ENCODE results near the gene NUDT19. TPM values are rescaled to one million over a fixed set of nuclear protein-coding genes. Genes with fewer than 3 reads are reported as not detected.

The NUDT19 gene
- total RNA-seq (2021) (17.8 and 18.7 TPM in 2 replicates), Bru-seq, nascent RNA (percentile 80 among the genes with signal in this experiment), BruChase-seq, experiment 1, labeled RNA remaining after a 2-hour chase (percentile 83 among the genes with signal in this experiment), BruChase-seq, experiment 2, labeled RNA remaining after a 6-hour chase (percentile 79 among the genes with signal in this experiment)
- long read RNA-seq, transcript NUDT19-201 (3 exons, 2,967 nt), result major isoform, 10 of 11 reads
- long read RNA-seq, partial matches to known transcripts, result 0 of 11 reads
- long read RNA-seq, other reads (novel, unspliced or antisense), result 1 of 11 reads

DNA sequence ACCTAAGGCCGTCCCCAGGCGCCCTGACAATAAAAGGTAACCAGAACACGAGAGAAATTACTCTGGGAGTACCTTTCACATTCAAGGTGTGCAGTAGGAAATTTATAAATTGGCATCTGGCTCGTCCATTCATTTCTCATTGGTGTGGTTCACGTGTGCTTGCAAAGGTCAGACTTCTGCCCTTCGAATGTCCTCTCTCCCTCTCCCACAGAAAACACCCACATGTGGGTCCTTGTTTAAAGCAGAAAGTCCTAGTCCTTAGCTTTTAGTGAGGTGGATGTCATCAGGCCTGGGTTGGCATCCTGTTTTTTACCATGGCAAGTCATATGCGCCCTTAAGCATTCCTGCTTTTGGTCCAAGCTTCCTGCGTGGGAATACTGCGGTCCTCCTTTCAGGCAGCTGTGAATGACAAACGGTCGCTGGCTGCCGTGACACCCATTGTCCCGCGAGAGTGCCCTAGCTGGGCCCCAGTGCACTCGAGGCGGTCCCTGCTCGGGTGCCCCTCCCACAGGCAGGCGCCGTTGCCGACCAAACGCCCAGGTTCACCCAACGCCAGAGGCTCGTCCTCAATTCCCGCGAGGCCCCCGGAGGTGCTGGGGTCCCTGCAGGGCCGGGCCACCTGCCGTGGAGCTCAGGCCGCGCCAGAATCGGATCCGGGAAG is at the start of gene NUDT19:
TSS of gene NUDT19 (plus strand) at position 531 of the 661 bp plus-strand sequence. CDS start 140 bp downstream, outside the sequence.
- BruUV-seq (replicated peaks), result no TSS peak
- ChIA-PET CTCF (no interaction called here), POLR2A (ENCODE audit: low non-redundant PET) (no interaction called here)
- H3K4me1 ChIP-seq (ENCODE audit: insufficient read depth, low read length, poor library complexity, severe bottlenecking), result no peaks in the 10 kb centered on the region
- TF ChIP-seq EZH2 (IDR thresholded peaks at IDR 0.05; ENCODE audit: borderline replicate concordance, low read depth, low read length, poor library complexity, severe bottlenecking), result no peak
- TF ChIP-seq, protein P1, sequence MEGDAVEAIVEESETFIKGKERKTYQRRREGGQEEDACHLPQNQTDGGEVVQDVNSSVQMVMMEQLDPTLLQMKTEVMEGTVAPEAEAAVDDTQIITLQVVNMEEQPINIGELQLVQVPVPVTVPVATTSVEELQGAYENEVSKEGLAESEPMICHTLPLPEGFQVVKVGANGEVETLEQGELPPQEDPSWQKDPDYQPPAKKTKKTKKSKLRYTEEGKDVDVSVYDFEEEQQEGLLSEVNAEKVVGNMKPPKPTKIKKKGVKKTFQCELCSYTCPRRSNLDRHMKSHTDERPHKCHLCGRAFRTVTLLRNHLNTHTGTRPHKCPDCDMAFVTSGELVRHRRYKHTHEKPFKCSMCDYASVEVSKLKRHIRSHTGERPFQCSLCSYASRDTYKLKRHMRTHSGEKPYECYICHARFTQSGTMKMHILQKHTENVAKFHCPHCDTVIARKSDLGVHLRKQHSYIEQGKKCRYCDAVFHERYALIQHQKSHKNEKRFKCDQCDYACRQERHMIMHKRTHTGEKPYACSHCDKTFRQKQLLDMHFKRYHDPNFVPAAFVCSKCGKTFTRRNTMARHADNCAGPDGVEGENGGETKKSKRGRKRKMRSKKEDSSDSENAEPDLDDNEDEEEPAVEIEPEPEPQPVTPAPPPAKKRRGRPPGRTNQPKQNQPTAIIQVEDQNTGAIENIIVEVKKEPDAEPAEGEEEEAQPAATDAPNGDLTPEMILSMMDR (conservative IDR thresholded peaks at IDR 0.05; ENCODE audit: low read depth, low read length), result no peak
- H3K36me3 ChIP-seq (ENCODE audit: insufficient read depth, low read length, poor library complexity, severe bottlenecking), result no peaks in the 10 kb centered on the region
- H3K27ac ChIP-seq (ENCODE audit: low read depth, low read length, poor library complexity, severe bottlenecking), result peak within 1 kb of the TSS; percentile 81
- H3K4me3 ChIP-seq (ENCODE audit: low read depth, low read length, poor library complexity, severe bottlenecking), result peak within 1 kb of the TSS; percentile 62
- H3K27me3 ChIP-seq (replicated peaks; ENCODE audit: insufficient read depth, low read depth, low read length, poor library complexity), result no peaks in the 10 kb centered on the region
- intact Hi-C loops (cut with micrococcal nuclease; ENCODE audit: unreplicated experiment), result loop anchor here (5.0 kb wide), 1 partner anchor 281 kb away; the partner anchor contains the start of genes CEP89 and FAAP24
- peak; percentile 88 for DNase-seq (ENCODE audit: low spot score)
- H3K9me3 ChIP-seq (ENCODE audit: low read depth, low read length, poor library complexity, severe bottlenecking), result no peaks in the 10 kb centered on the region

DNA sequence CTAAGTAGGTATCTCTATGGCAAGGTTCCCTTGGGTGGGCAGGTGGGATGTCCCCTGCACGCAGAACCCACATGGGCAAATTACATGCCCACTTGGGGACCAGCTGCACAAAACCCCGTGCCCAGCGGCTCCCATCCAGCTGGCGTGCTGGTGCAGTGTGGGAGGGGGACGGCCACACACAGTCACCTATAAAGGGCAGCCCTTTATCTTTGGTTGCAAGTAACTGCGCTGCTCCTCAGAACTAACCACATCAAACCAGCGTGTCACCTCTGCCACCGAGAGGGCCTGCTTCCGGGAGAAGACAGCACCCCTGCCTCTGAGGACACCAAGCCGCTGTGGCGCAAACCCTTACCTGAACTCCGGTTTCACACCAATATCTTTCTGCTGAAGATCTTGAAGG is 48.9 kb upstream of the NUDT19 start:
- H3K9me3 ChIP-seq (ENCODE audit: low read depth, low read length, poor library complexity, severe bottlenecking), result no peaks in the 10 kb centered on the region
- ChIA-PET CTCF (no interaction called here), POLR2A (ENCODE audit: low non-redundant PET) (no interaction called here)
- H3K4me1 ChIP-seq (ENCODE audit: insufficient read depth, low read length, poor library complexity, severe bottlenecking), result no peaks in the 10 kb centered on the region
- H3K27me3 ChIP-seq (replicated peaks; ENCODE audit: insufficient read depth, low read depth, low read length, poor library complexity), result no peaks in the 10 kb centered on the region
- no peak for DNase-seq (ENCODE audit: low spot score)
- no peak overlapping the region for H3K27ac ChIP-seq (ENCODE audit: low read depth, low read length, poor library complexity, severe bottlenecking)
- intact Hi-C loops (cut with micrococcal nuclease; ENCODE audit: unreplicated experiment), result no loop called here
- no TSS peak for BruUV-seq (replicated peaks)
- peaks cover 22% of the 10 kb centered on the region for H3K36me3 ChIP-seq (ENCODE audit: insufficient read depth, low read length, poor library complexity, severe bottlenecking)
- TF ChIP-seq, protein P1 (conservative IDR thresholded peaks at IDR 0.05; ENCODE audit: low read depth, low read length), result no peak
- no peak for TF ChIP-seq EZH2 (IDR thresholded peaks at IDR 0.05; ENCODE audit: borderline replicate concordance, low read depth, low read length, poor library complexity, severe bottlenecking)
- no peak overlapping the region for H3K4me3 ChIP-seq (ENCODE audit: low read depth, low read length, poor library complexity, severe bottlenecking)

DNA sequence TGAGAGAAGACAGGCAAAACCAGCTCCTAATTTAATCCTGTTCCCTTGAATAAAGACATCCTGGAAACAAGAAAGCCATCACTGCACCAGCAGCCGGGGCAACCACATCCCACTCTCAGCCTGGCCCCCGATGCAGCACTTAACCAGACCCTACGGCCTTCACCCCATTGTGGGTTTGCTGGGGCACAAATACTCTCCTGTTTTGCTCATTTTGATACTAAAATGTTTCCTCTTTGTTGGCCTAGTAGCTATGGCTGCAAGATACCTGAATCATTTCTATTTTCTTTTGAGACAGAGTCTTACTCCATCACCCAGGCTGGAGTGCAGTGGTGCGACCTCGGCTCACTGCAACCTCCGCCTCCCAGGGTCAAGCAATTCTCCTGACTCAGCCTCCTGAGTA is 45.1 kb upstream of the NUDT19 start:
- Histone ChIP-seq H3K36me3 (ENCODE audit: insufficient read depth, low read length, poor library complexity, severe bottlenecking) (peaks cover 22% of the 10 kb centered on the region), H3K9me3 (ENCODE audit: low read depth, low read length, poor library complexity, severe bottlenecking) (no peaks in the 10 kb centered on the region), H3K27ac (ENCODE audit: low read depth, low read length, poor library complexity, severe bottlenecking) (no peak overlapping the region), H3K4me3 (ENCODE audit: low read depth, low read length, poor library complexity, severe bottlenecking) (no peak overlapping the region), H3K4me1 (ENCODE audit: insufficient read depth, low read length, poor library complexity, severe bottlenecking) (peaks cover 1% of the 10 kb centered on the region), H3K27me3 (replicated peaks; ENCODE audit: insufficient read depth, low read depth, low read length, poor library complexity) (no peaks in the 10 kb centered on the region)
- TF ChIP-seq EZH2 (IDR thresholded peaks at IDR 0.05; ENCODE audit: borderline replicate concordance, low read depth, low read length, poor library complexity, severe bottlenecking), result no peak
- TF ChIP-seq, protein P1 (conservative IDR thresholded peaks at IDR 0.05; ENCODE audit: low read depth, low read length), result no peak
- ChIA-PET POLR2A (ENCODE audit: low non-redundant PET) (no interaction called here), CTCF (no interaction called here)
- BruUV-seq (replicated peaks), result no TSS peak
- intact Hi-C loops (cut with micrococcal nuclease; ENCODE audit: unreplicated experiment), result no loop called here
- no peak for DNase-seq (ENCODE audit: low spot score)
